GM12873 (cell line): Measurements from ENCODE around the gene CENATAC.

Source experiments
- TF ChIP-seq, protein P1 (sequence below): IDR thresholded peaks from 2 replicates; pipeline ENCODE4 v1.5.1; 2012; ENCODE audit warnings: low read depth, mild to moderate bottlenecking, moderate library complexity, low read length, control low read depth; ENCODE audit not compliant: insufficient read depth; ENCODE audit errors: missing control alignments

The CENATAC gene

DNA sequence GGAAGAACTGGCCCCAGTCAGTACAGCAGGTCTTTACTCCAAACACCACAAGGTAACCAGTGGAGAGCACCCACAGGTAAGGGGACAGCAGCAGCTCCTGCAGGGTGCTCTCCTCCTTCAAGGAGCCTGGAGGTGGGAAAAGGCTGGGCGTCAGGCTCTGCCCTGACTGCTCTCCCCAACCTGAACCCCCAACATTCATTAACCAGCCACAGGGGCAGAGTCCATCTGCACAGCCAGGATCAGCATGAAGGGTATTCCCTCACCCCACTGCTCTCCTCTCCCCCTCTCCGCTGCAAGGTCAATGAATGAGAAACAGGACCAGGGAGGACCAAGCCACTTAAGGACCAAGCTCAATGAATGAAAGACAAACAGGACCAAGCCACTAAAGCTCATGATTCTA, 29.0 kb downstream of the CENATAC start:
- TF ChIP-seq, protein P1, sequence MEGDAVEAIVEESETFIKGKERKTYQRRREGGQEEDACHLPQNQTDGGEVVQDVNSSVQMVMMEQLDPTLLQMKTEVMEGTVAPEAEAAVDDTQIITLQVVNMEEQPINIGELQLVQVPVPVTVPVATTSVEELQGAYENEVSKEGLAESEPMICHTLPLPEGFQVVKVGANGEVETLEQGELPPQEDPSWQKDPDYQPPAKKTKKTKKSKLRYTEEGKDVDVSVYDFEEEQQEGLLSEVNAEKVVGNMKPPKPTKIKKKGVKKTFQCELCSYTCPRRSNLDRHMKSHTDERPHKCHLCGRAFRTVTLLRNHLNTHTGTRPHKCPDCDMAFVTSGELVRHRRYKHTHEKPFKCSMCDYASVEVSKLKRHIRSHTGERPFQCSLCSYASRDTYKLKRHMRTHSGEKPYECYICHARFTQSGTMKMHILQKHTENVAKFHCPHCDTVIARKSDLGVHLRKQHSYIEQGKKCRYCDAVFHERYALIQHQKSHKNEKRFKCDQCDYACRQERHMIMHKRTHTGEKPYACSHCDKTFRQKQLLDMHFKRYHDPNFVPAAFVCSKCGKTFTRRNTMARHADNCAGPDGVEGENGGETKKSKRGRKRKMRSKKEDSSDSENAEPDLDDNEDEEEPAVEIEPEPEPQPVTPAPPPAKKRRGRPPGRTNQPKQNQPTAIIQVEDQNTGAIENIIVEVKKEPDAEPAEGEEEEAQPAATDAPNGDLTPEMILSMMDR = no peak

DNA sequence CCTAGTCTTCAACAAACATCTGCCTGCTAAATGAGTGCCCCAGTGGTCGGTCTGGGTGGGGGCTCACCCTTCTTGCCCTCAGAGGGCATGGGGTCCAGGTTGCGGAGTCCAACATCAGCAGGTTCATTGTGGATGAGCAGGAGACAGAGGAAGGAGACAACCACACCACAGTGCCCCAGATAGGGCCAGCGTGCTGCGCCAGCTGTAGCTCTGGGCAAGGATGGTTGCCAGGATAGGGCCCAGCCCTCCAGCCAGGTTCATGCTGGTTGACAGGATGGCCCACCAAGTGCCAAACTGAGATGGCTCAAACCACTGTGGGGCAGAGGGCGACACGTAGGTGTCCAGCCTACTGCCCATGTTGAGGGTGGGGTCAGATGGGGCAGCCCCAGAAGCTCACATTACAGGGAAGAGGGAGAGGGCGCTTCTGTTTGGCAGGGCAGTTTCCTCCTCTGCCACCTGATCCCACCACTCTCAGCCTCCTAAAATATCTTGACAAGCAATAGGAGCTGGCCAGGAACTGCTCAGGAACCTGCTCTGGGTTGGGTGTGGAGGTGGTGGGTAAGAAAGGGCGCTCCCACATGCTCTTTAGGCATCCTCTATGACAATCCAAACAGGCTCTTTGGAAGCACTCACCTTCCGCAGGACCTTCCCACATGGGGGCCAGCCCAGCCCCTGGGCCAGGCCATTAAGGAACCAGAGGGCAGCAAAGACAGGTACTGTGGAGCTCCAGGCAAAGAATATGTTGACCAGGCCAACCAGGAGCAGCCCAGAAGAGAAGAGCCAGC, 29.8 kb downstream of the CENATAC start:
- TF ChIP-seq, protein P1 = no peak

DNA sequence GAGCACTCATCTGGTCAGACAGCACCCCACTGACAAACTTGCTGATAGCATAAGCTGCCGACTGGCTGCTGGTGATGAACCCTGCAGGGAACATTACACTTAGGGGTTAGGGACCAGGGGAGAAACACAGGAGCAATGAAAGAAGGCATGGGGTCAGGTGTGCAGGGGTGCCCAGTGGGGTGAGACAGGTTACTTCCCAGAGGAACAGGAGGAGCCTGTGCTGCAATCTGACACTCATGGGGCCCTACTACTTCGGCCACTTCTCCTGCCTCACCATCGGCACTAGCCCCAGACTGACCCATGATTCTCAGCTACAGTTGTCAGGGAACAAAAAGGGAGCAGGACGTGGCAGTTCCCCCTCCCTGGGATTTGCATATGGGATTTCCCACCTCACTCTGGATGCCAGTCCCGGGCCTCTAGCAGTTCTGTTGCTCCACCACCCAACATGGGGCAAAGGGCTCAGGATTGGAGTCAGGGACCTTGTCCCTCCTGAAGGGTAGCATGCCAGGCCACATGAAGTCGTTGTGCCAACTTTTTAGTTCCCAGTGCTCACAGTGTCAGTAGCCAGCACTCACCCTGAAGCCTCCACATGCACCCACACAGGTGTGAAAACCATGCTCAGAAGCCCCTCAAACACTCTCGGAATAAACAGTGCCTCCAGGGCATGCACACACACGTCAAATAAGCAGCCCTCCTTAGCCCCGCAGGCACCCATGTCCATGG, 30.6 kb downstream of the CENATAC start:
- TF ChIP-seq, protein P1 = no peak

DNA sequence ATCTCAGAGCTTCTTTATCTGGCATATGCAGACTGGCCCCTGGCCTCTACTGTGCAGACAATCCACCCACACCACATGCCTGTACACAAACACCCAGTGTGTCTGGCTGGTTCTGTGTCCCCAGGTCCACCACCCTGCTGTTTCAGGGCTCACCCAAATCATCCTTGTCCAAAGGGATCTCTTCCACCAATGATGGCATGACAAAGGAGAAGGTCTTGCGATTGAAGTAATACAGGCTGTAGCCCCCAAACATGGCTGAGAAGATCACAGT, 31.1 kb downstream of the CENATAC start:
- TF ChIP-seq, protein P1 = no peak

DNA sequence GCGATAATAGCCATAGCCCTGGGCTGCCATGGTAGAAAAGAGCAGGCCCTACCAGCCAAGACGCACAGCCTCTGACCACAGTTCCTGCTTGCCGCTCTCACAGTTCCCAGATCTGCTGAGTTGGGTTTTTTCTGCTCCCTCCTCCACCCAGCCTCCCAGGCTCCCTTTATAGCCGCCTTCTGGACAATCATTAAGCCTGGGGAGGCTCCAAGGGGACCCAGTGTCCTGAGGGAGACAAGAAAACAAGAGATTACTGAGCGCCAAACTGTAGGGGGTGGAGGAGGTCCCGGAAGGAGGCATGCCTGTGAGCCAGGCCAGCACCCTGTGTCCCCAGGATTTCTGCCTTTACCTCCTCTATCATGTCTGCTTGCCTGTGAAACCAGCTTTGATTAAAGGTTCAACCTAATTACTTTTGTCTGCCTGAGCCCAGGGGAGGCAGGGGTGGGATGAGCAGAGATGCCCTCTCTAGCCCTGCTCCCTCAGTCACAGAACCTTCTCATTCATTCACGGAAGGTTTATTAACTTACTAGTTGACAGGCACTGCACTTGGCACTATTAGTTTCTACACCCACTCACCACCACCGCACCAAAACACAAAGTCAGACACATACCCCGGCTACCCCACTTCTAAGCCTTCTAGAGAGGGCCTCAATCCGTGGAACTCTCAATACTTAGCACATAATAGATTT, 31.5 kb downstream of the CENATAC start:
- TF ChIP-seq, protein P1 = no peak

DNA sequence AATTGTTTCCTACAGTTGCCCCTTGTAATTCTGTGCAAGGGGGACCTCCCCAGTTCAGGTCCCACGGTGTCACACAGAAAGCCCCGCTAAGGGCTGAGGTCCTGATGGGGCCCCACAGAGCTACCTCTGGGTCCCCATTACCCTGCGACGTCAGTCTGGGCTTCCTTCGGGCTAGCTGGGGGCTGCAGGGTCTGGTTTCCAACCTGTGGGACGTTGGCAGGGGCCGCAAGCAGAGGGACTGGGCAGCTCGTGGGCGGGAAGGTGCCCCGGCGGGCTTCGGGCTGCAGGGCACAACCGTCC, 32.0 kb downstream of the CENATAC start:
- TF ChIP-seq, protein P1 = no peak

DNA sequence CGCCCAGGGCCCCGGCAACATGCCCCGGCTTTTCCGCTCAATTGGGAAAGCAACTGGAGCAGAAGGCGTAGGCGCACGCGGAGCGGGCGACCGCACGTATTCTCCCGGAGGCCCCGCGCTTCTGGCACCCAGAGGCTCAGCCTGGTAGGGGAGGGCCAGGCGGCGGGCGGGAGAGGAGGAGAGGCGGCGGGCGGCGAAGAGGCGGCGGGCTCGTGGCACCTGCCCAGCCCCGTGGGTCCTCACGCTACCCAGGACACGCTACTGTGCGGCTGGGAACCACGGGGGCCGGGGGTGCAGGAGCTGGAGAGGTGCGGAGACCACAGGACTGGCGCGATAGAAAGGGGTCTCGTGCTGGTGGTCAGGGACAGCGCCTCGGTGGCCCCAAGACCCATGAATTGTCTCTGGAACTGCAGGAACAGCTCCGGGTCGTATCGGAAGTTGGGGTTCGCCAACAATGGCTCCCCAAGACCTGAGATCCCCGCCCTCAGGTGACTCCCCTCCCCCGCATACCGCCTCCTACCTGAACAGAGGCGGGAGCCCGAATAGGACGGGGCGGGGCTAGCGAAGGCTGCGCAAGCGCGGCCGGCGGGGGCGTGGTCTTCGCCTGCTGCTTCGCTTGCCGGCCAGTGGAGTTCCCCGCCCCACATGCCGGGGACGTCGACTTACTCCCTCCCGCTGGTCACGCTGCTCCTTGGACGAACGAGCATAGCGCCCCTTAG, 32.5 kb downstream of the CENATAC start, which contains the start of gene SLC37A4:
Gene SLC37A4, minus strand, starts transcription at position 549 of the 719 bp plus-strand sequence.
- TF ChIP-seq, protein P1 = peak; percentile 92
